Stimulated activated CD4-positive, alpha-beta T cell treated with anti-CD3 and anti-CD28 coated beads, Interleukin-15, amount 100 ng/mL, for 24 hours (primary cell): ENCODE measurements around the gene SVIP.

ENCODE experiments used
- DNase-seq: peaks from one replicate; pipeline ENCODE4 v3.0.0-alpha.2; 2020

SVIP gene

DNA sequence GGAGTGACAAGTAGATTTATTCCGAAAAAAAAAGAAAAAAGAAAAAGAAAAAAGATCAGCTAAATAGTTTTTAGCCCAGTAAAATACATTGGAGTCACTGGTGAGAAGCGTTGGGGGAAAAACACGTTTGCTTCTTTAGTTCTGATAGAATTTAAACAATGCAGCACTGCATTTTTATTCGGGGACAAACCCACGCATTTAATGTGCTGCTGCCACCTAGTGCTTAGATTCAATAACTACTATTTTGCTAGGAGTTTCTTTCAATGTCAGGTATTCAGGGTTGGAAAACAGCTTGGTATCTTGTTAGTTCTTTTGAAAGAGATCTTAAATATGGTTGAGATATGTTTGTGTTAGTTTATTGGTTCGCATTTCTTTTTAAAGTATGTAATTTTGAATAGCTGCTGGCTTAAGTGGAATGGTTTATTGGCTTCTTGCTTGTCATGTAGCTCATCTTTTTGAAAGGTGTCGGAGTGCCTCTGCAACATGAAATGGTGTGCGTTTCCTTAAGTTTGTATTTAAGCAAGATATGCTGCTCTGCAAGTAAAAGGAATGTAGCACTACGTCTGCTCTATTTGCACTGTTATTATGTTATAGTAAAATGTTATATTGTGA, 41.9 kb downstream of the SVIP start:
- DNase-seq: peak; percentile 26

- no peak for DNase-seq
These were observed 42.5 kb downstream of the SVIP start for GRCh38 chr11:22787055-22787454.

- DNase-seq: no peak
These were observed 43.1 kb downstream of the SVIP start for GRCh38 chr11:22786475-22786874.

DNA sequence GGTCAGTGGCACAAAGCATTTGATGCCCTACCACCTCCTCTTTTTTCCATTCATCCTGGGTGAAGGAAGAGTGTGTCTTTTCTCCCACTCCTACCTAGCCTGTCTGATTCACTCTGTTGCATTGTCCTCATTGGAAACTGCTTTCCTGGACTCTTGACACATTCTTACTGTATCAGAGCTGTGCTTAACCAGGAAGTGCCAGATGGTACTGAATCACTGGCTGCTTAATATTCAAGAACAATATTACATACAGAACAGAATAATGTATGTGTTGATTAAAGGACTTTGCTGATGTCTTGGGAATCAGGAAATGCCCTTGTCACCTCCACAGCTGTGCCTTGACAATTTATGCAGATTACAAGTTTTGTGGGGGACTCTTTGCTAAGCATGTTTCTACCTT, 44.4 kb downstream of the SVIP start:
- no peak for DNase-seq

DNA sequence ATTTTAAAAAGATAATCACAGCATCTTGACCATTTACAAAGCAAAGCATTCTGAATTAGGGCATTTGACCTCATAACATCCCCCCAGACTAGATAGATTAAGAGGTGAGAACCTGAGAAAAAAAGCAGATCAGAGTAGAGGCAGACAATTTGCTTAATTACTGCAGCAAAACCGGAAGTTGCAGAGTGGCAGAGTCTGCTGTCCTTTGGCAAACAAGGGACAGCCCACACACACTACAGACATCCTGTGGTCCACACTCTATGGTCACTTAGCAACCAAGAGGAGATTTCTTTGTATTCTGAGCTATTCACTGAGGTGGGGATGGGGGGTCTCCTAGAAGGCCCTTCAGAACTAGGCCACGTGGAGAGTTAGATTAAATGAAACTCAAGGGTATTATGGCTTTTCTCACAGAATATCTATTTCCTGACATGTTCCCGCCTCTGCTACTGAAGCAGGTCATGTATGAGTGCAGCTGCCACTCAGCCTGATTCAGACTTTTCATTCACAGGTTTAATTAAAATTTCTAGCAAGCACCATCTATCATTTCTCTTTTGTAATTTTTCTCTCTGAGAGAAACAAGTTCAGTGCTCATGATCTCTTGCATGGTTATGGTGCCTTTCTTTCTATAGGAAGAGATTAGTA, 48.5 kb downstream of the SVIP start:
- no peak for DNase-seq

- no peak for DNase-seq
These were observed 49.8 kb downstream of the SVIP start for GRCh38 chr11:22779850-22780249.

DNA sequence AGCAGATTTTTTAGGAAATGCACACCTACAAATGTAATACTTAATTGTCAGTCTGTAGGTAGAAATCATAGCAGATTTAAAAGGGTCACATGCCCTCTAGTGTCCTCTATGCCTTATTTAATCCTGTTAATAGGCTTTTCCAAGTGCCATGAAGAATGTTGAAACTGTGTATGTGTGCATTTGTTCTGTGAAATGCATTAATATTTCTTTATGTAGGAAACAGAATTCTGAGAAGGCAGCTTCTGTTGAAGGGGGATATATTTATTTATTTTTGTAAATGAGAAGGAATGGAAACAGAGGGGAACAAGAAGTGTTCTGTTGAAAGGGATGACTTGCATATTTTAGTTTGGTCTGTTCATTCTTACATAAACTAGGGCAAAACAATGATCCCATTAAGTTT, 51.0 kb downstream of the SVIP start:
- DNase-seq: no peak

DNA sequence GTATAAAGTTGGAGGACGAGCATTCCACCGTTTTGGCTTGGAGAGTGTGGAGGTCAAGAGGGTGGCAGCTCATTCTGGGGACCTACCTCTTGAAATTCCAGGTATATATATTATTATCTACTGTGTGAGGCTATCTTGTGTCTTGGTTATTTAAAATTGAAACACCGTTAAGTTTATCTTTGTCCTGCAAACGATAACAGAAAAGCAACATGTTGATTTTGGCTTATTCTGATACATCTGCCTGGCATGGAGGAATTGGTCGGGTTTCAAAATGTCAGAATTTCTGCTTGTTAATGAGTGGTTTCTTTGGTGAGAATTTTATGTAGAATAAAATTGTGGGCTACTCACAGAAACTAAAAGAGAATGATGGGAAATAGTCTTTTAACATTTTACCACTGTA, 54.4 kb downstream of the SVIP start:
- DNase-seq: no peak

DNA sequence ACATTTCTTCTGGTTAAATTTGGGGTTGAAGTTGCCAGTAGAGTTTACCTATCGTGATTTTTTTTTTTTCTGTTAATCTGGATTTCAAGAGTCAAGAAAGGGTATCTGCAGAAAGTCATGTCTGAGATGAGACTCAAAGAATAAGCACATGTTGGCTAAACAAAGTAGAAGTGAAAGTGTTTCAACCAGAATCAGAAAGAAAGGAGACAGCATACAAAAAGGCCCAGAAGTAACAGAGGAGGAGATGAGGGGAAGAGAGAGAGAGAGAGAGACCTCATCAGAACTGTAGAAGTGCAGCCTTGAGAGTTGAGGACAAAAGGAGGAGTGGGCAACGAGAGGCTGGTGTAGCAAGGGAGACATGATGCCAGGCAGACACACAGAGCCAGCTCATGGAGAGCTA, 54.9 kb downstream of the SVIP start:
- DNase-seq: no peak

GRCh38 chr11:22769081-22769480, 60.5 kb downstream of the SVIP start:
- DNase-seq: no peak
